GM23338 (cell line): ENCODE measurements around the gene CHST11. TPM values are rescaled to one million over a fixed set of nuclear protein-coding genes. Genes with fewer than 3 reads are reported as not detected.

ENCODE experiments used
- ATAC-seq: fragments of 200-7000 bp; cut with Tn5 transposase; 3 replicates; pipeline ENCODE4 v1.9.1; 2020
- DNase-seq: peaks from one replicate; pipeline ENCODE4 v3.0.0-alpha.2; 2015; ENCODE audit warnings: low spot score
- H2AFZ ChIP-seq: fragments of 200-600 bp; sonication (generic); 2 replicates; pipeline ENCODE4 v1.8.0; 2016; ENCODE audit warnings: antibody characterized with exemption, mild to moderate bottlenecking, moderate library complexity
- H3F3A ChIP-seq: fragments of 200-600 bp; sonication (generic); replicated peaks from 2 replicates; pipeline ENCODE4 v1.8.0; 2017; ENCODE audit warnings: antibody characterized with exemption, mixed run types, low read depth
- H3K27ac ChIP-seq: fragments of 200-600 bp; sonication (generic); 2 replicates; pipeline ENCODE4 v1.6.1; 2016; ENCODE audit warnings: low read depth
- H3K27me3 ChIP-seq: fragments of 200-600 bp; sonication (generic); 2 replicates; pipeline ENCODE4 v1.8.0; 2016; ENCODE audit warnings: mild to moderate bottlenecking, mixed run types, moderate library complexity; ENCODE audit not compliant: insufficient read depth
- H3K36me3 ChIP-seq: fragments of 200-600 bp; sonication (generic); 2 replicates; pipeline ENCODE4 v1.8.0; 2016; ENCODE audit warnings: mild to moderate bottlenecking; ENCODE audit not compliant: insufficient read depth
- H3K4me1 ChIP-seq: fragments of 200-600 bp; sonication (generic); 2 replicates; pipeline ENCODE4 v1.8.0; 2016; ENCODE audit warnings: mild to moderate bottlenecking, moderate library complexity; ENCODE audit not compliant: insufficient read depth
- H3K4me2 ChIP-seq: fragments of 200-600 bp; sonication (generic); 2 replicates; pipeline ENCODE4 v1.7.1; 2017; ENCODE audit warnings: mixed run types
- H3K4me3 ChIP-seq: fragments of 200-600 bp; sonication (generic); 2 replicates; pipeline ENCODE4 v1.6.1; 2016; ENCODE audit warnings: mixed run types
- H3K79me2 ChIP-seq: fragments of 200-600 bp; sonication (generic); replicated peaks from 2 replicates; pipeline ENCODE4 v1.8.0; 2017; ENCODE audit warnings: mild to moderate bottlenecking; ENCODE audit not compliant: insufficient read depth
- H3K9me2 ChIP-seq: fragments of 200-600 bp; sonication (generic); 2 replicates; pipeline ENCODE4 v1.8.0; 2017; ENCODE audit not compliant: insufficient read depth
- H4K20me1 ChIP-seq: fragments of 200-600 bp; sonication (generic); replicated peaks from 2 replicates; pipeline ENCODE4 v1.8.0; 2017; ENCODE audit warnings: mild to moderate bottlenecking; ENCODE audit not compliant: insufficient read depth
- H3K27ac Mint-ChIP-seq: 2 replicates; pipeline ENCODE4 v1.8.0; 2020; ENCODE audit warnings: inconsistent platforms, mild to moderate bottlenecking, moderate library complexity, mixed read lengths
- H3K27me3 Mint-ChIP-seq: 3 replicates; pipeline ENCODE4 v1.8.0; 2022; ENCODE audit warnings: low read depth, mild to moderate bottlenecking, moderate library complexity, mixed read lengths, inconsistent platforms; ENCODE audit not compliant: insufficient read depth, poor library complexity
- H3K36me3 Mint-ChIP-seq: 3 replicates; pipeline ENCODE4 v1.8.0; 2021; ENCODE audit warnings: low read depth, mild to moderate bottlenecking, inconsistent platforms, moderate library complexity, mixed read lengths
- H3K4me1 Mint-ChIP-seq: 3 replicates; pipeline ENCODE4 v1.8.0; 2020; ENCODE audit warnings: mild to moderate bottlenecking, inconsistent platforms, mixed read lengths
- H3K4me3 Mint-ChIP-seq: 3 replicates; pipeline ENCODE4 v1.8.0; 2021; ENCODE audit warnings: moderate library complexity, mild to moderate bottlenecking, inconsistent platforms, mixed read lengths
- H3K9me3 Mint-ChIP-seq: 3 replicates; pipeline ENCODE4 v1.8.0; 2020; ENCODE audit warnings: moderate library complexity, mild to moderate bottlenecking, inconsistent platforms, mixed read lengths
- CREB1 ChIP-seq: fragments of 250-450 bp; sonication (Bioruptor Pico); IDR thresholded peaks from 2 replicates; pipeline ENCODE4 v1.5.0; 2020; ENCODE audit warnings: low read depth, mild to moderate bottlenecking, moderate library complexity
- EZH2phosphoT487 ChIP-seq: fragments of 200-600 bp; sonication (generic); IDR thresholded peaks from one replicate; pipeline ENCODE4 v1.8.1; 2018; ENCODE audit warnings: antibody characterized with exemption; ENCODE audit not compliant: unreplicated experiment
- JUNB ChIP-seq: IDR thresholded peaks from one replicate; pipeline ENCODE4 v1.6.1; 2016; ENCODE audit warnings: antibody characterized with exemption; ENCODE audit not compliant: unreplicated experiment
- NANOG ChIP-seq: IDR thresholded peaks from 2 replicates; pipeline ENCODE4 v1.6.1; 2016; ENCODE audit warnings: antibody characterized with exemption, borderline replicate concordance
- ZNF331 ChIP-seq: fragments of 250-450 bp; sonication (Bioruptor Pico); IDR thresholded peaks from 2 replicates; pipeline ENCODE4 v1.5.0; 2020; ENCODE audit warnings: low read depth, mild to moderate bottlenecking, moderate library complexity
- ZNF462 ChIP-seq: fragments of 250-450 bp; sonication (Bioruptor Pico); IDR thresholded peaks from 2 replicates; pipeline ENCODE4 v1.5.0; 2020; ENCODE audit warnings: mild to moderate bottlenecking, moderate library complexity
- polyA plus RNA-seq: library from polyadenylated mRNA; unstranded; fragments of >200 nt; fragmentation: Nextera tagmentation; extraction: Ambion mirVana; gene quantifications from 2 replicates; pipeline ENCODE4 v1.2.1, GENCODE V29; 2016
- total RNA-seq: library from RNA; depleted of rRNA; stranded (reverse); fragments of >200 nt; shearing (Covaris generic); gene quantifications from 2 replicates; pipeline ENCODE4 v1.2.3, GENCODE V29; 2014
- TF ChIP-seq, protein P1 (sequence below), 2 experiments: fragments of 200-600 bp in 1 of 2; sonication (generic) in 1 of 2; conservative IDR thresholded peaks; 2 replicates each; pipeline versions ENCODE4 v1.5.1 to v1.6.1; 2016 to 2017; ENCODE audit warnings: antibody characterized with exemption in 2 of 2, low read depth in 2 of 2, mild to moderate bottlenecking in 2 of 2, moderate library complexity in 1 of 2
- TF ChIP-seq, protein P2 (sequence below): IDR thresholded peaks from 2 replicates; pipeline ENCODE4 v1.6.1; 2016; ENCODE audit warnings: antibody characterized with exemption

Gene CHST11
- total and polyA plus RNA-seq, 2 experiments from 2014 or later = 7.7 to 25.7 TPM

DNA sequence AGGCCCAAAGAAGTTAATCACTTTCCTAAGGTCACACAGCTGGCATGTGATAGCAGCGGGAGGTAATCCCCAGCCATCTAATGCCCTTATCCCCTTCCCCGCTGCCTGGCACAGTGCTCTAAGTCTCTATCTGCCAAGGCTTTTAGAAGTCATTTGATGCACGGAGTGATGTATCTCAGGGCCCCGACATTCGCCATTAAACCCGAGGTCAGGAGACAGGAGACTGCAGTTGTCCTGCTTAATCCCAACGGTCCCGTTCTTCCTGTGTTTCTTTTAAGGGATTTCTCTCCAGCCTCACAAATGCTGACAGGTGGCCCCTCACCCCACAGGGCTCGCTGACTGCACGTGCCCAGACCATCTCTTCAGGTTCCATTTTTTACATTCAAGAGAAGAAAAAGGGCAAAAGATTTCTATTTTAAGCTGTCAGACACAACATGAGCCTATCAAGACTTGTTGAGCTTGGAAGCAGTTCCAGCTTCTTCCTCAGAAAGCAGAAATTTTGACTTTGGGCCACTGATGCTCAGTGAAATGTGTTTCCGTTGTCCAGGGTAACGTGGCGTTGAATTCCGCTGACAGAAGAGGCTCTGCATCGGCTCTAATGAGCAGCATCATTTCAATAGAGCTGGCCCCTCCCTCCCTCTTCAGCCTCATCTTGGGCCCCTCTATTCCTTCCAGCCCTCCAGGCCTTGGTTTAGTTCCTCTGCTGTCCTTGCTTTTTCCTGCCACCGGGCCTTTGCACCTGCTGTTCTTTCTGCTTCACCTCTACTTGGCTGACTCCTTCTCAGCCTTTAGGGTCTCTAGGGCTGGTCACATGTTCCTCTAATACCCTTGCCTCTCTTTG, 171.5 kb downstream of the CHST11 start:
- H3K36me3 Mint-ChIP-seq = no peaks in the 10 kb centered on the region; the same call in 2 of the 3 replicates
- ATAC-seq (no peak), DNase-seq (no peak)
- peaks cover 52% of the 10 kb centered on the region for H3K4me1 Mint-ChIP-seq
- peaks cover 9% of the 10 kb centered on the region for H3K27me3 Mint-ChIP-seq
- Histone ChIP-seq H3K9me2 (no peaks in the 10 kb centered on the region), H3K4me3 (no peak overlapping the region), H2AFZ (no peak overlapping the region), H4K20me1 (no peaks in the 10 kb centered on the region), H3F3A (no peaks in the 10 kb centered on the region), H3K4me2 (no peak overlapping the region), H3K27me3 (no peaks in the 10 kb centered on the region), H3K36me3 (no peaks in the 10 kb centered on the region), H3K79me2 (no peaks in the 10 kb centered on the region), H3K27ac (no peak overlapping the region), H3K4me1 (peaks cover 23% of the 10 kb centered on the region)
- H3K27ac Mint-ChIP-seq = no peak overlapping the region
- H3K4me3 Mint-ChIP-seq = no peak overlapping the region
- H3K9me3 Mint-ChIP-seq = no peaks in the 10 kb centered on the region
- TF ChIP-seq NANOG (no peak), ZNF462 (no peak), CREB1 (no peak), ZNF331 (CRISPR knock-in tag) (no peak), JUNB (no peak), EZH2phosphoT487 (no peak)
- TF ChIP-seq, protein P1, sequence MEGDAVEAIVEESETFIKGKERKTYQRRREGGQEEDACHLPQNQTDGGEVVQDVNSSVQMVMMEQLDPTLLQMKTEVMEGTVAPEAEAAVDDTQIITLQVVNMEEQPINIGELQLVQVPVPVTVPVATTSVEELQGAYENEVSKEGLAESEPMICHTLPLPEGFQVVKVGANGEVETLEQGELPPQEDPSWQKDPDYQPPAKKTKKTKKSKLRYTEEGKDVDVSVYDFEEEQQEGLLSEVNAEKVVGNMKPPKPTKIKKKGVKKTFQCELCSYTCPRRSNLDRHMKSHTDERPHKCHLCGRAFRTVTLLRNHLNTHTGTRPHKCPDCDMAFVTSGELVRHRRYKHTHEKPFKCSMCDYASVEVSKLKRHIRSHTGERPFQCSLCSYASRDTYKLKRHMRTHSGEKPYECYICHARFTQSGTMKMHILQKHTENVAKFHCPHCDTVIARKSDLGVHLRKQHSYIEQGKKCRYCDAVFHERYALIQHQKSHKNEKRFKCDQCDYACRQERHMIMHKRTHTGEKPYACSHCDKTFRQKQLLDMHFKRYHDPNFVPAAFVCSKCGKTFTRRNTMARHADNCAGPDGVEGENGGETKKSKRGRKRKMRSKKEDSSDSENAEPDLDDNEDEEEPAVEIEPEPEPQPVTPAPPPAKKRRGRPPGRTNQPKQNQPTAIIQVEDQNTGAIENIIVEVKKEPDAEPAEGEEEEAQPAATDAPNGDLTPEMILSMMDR (conservative IDR thresholded peaks at IDR 0.05; ENCODE audit: low read depth in 2 of 2) = no peak
- TF ChIP-seq, protein P2, sequence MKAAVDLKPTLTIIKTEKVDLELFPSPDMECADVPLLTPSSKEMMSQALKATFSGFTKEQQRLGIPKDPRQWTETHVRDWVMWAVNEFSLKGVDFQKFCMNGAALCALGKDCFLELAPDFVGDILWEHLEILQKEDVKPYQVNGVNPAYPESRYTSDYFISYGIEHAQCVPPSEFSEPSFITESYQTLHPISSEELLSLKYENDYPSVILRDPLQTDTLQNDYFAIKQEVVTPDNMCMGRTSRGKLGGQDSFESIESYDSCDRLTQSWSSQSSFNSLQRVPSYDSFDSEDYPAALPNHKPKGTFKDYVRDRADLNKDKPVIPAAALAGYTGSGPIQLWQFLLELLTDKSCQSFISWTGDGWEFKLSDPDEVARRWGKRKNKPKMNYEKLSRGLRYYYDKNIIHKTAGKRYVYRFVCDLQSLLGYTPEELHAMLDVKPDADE = no peak
